Dermis lymphatic vessel endothelial cell (primary cell): Measurements from ENCODE around the gene VWA8. TPM values are rescaled to one million over a fixed set of nuclear protein-coding genes. Genes with fewer than 3 reads are reported as not detected.

Source experiments
- total RNA-seq: library from RNA; depleted of rRNA; stranded (reverse); fragments of >200 nt; gene quantifications from 2 replicates; pipeline ENCODE4 v1.2.1, GENCODE V29; 2014

The VWA8 gene
- total RNA-seq = 4.4 and 6.6 TPM in 2 replicates

DNA sequence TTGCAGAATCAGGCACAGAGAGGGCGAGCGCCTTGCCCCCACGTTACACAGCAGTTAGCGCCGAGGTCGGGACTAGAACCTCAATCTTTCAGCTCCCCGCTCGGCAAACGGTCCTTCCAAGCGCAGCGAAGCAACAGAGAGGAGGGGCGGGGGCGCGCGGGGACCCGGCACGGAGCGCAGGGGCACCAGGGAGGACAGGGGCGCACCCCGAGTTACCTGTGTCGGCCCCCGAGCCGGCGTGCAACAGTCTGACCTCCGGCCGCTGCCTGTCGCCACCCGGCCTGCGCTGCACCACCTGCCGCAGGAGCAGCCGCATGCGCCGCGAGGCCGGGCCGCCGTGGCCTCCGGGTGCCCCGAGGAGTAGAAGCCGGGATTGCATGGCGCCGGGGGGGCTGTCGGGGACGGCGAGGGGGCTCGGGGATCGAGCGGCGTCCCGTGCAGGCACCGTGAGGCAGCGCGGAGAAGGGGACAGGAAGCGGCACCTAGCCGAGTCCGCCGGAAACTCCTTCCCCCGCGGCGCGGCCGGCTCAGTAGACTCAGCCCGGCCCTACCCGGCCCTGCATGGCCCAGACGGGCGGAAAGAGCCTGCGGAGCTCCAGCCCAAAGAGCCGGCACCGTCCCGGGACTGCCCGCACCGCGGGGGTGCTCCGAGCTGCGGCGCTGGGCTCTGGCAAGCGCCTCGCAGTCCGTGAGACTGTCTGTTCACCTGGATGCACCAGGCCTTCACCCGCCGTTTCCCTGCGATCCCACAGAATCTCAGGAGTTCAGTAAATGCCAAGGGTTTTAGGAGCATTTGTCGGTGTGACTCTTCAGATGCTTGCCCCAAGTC lies at the start of gene VWA8:
VWA8 (minus strand) TSS at position 473 of the 829 bp plus-strand sequence; CDS start at position 379, 94 bp downstream.

Other genes with a start within 250 kb of the VWA8 start
- gene DGKH, start 87.5 kb upstream of the VWA8 start, total RNA-seq = 12.9 and 15.8 TPM in 2 replicates